Measurements from ENCODE around the gene TRAF7.
"Not testable (repeated sequence)": the region's sequence is repeated elsewhere in the genome, so short reads cannot be mapped to it uniquely, and the experiment has no call there.

The TRAF7 gene

GRCh38 chr16:2115591-2115973, 40.0 kb upstream of the TRAF7 start:
- TF ChIP-seq CTCF (IDR thresholded peaks at IDR 0.05; ENCODE audit: insufficient read depth, missing control alignments) = no peak
- DNase-seq (ENCODE audit: insufficient read length, low spot score) (no peak), FAIRE-seq (no peak)

- DNase-seq (ENCODE audit: insufficient read length, low spot score); FAIRE-seq: not testable (repeated sequence)
Measured at GRCh38 chr16:2116428-2116827, 39.2 kb upstream of the TRAF7 start.

GRCh38 chr16:2117341-2117740, 38.2 kb upstream of the TRAF7 start:
- not testable (repeated sequence) for FAIRE-seq; DNase-seq (ENCODE audit: insufficient read length, low spot score)

- not testable (repeated sequence) for FAIRE-seq; DNase-seq (ENCODE audit: insufficient read length, low spot score)
Measured at GRCh38 chr16:2117960-2118722, 37.4 kb upstream of the TRAF7 start.

GRCh38 chr16:2121325-2121724, 34.3 kb upstream of the TRAF7 start:
- TF ChIP-seq CTCF (IDR thresholded peaks at IDR 0.05; ENCODE audit: insufficient read depth, missing control alignments) = peak; percentile 26
- FAIRE-seq; DNase-seq (ENCODE audit: insufficient read length, low spot score): not testable (repeated sequence)

- DNase-seq (ENCODE audit: insufficient read length, low spot score) (no peak), FAIRE-seq (no peak)
- no peak for TF ChIP-seq CTCF (IDR thresholded peaks at IDR 0.05; ENCODE audit: insufficient read depth, missing control alignments)
Measured at GRCh38 chr16:2121853-2122252, 33.7 kb upstream of the TRAF7 start.

GRCh38 chr16:2122429-2122828, 33.2 kb upstream of the TRAF7 start:
- FAIRE-seq = no peak

GRCh38 chr16:2122934-2123683, 32.5 kb upstream of the TRAF7 start:
- DNase-seq (ENCODE audit: insufficient read length, low spot score); FAIRE-seq: not testable (repeated sequence)

More at GRCh38 chr16:2122429-2122828, 33.2 kb upstream of the TRAF7 start:
- TF ChIP-seq CTCF (IDR thresholded peaks at IDR 0.05; ENCODE audit: insufficient read depth, missing control alignments) = no peak
- no peak for DNase-seq (ENCODE audit: insufficient read length, low spot score)

- FAIRE-seq; DNase-seq (ENCODE audit: insufficient read length, low spot score): not testable (repeated sequence)
Measured at GRCh38 chr16:2123706-2124376, 31.7 kb upstream of the TRAF7 start.

GRCh38 chr16:2124377-2124693, 31.2 kb upstream of the TRAF7 start:
- not testable (repeated sequence) for DNase-seq (ENCODE audit: insufficient read length, low spot score); FAIRE-seq

GRCh38 chr16:2124694-2125444, 30.7 kb upstream of the TRAF7 start:
- not testable (repeated sequence) for DNase-seq (ENCODE audit: insufficient read length, low spot score); FAIRE-seq

- not testable (repeated sequence) for FAIRE-seq; DNase-seq (ENCODE audit: insufficient read length, low spot score)
Measured at GRCh38 chr16:2125609-2126008, 30.0 kb upstream of the TRAF7 start.

GRCh38 chr16:2126161-2126743, 29.3 kb upstream of the TRAF7 start:
- DNase-seq (ENCODE audit: insufficient read length, low spot score); FAIRE-seq: not testable (repeated sequence)

Measured in D721Med (cell line).